ENCODE measurements around the gene PDK2. TPM values are rescaled to one million over a fixed set of nuclear protein-coding genes. Genes with fewer than 3 reads are reported as not detected.

PDK2 gene
- 5.2 TPM for polyA plus RNA-seq (2012; ENCODE audit: missing spikeins)

DNA sequence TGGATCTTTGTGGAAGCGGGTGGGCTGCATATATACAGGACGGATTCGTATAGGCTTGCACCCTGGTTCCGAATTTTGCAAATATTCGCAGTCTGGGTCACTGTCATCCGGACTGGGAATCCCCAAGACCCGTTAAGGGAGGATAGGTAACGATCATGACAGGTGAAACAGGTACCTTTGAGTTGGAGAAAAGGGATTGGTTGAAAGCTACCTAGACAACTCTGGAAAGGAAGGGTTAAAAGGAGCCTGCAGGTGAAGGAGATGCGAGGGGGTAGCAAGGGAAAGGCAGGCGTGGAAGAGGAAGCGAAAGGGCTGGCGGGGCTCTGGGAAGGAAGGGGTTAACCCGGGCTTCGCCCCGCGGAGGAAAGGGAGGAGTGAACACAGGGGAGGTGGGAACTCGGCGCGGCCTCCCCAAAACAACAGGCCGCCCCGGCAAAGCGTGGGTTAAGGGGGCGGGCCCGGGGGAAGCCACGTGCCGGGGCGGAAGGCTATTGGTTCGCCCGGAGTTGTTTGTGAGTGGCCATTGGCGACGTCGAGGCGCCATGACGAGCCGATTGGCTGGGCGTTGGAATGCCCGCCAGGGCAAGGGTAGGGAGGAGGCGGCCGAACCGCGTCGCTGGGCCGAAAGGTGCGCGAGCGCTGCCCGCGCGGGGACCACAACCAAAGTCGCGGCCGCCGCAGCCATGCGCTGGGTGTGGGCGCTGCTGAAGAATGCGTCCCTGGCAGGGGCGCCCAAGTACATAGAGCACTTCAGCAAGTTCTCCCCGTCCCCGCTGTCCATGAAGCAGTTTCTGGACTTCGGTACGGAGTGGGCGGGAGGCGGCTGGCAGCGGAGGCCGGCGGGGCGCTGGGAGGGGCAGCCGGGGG is at the start of gene PDK2:
TSS of gene PDK2 (plus strand) at position 599 of the 867 bp plus-strand sequence. CDS start at position 684, 85 bp downstream.
- no peak for TF ChIP-seq POLR2AphosphoS5 (IDR thresholded peaks at IDR 0.05; ENCODE audit: low read depth, low read length)
- no peak for TF ChIP-seq TAF1 (IDR thresholded peaks at IDR 0.05; ENCODE audit: borderline replicate concordance, low read depth, low read length)
- TF ChIP-seq POLR2A (IDR thresholded peaks at IDR 0.05; ENCODE audit: low read depth, low read length) = no peak
- peak; percentile 98 for DNase-seq (ENCODE audit: insufficient read length)
- peak; percentile 94 for FAIRE-seq

DNA sequence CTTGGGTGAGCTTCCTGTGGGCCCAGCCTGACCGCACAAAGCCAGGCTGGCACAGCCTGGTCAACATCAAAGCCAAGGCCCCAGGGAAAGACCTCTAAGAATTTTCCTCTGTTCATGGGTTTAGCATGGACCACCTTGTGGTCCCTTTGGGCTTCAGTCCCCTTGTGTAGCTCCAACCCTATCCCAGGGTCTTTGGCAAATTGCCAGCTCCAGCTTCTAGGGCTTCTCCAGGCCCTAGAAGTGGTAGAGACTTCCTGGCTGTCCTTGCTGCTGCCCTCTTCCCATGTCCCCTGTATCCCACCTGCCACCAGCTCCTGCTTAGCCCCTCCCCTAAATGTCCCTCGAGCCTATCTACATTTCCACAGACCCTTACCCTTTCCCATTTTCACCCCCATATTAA is 49.0 kb upstream of the PDK2 start:
- DNase-seq (ENCODE audit: insufficient read length) (no peak), FAIRE-seq (no peak)
- TF ChIP-seq POLR2AphosphoS5 (IDR thresholded peaks at IDR 0.05; ENCODE audit: low read depth, low read length) (no peak), TAF1 (IDR thresholded peaks at IDR 0.05; ENCODE audit: borderline replicate concordance, low read depth, low read length) (no peak), POLR2A (IDR thresholded peaks at IDR 0.05; ENCODE audit: low read depth, low read length) (no peak)

DNA sequence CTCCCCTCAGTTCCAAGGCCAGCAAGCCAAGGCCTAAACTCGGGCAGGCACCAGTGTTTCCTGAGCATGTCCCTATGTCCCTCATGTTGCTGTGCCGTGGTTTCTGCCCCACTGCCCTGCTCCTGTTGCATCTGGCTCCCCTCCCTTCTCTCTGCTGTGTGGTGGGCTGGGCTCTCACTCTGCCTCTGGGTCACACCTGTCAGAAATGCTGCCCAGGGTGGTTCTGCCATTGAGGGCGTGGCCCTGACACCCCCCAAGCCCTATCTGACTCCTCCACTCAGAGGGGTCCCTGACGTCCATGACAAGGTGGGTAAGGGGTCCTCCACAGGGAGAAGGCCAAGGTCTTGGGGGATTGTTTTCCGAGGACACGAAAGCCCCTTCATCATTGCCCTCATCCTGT is 48.5 kb upstream of the PDK2 start:
- DNase-seq (ENCODE audit: insufficient read length) (no peak), FAIRE-seq (no peak)
- TF ChIP-seq POLR2A (IDR thresholded peaks at IDR 0.05; ENCODE audit: low read depth, low read length) (no peak), TAF1 (IDR thresholded peaks at IDR 0.05; ENCODE audit: borderline replicate concordance, low read depth, low read length) (no peak), POLR2AphosphoS5 (IDR thresholded peaks at IDR 0.05; ENCODE audit: low read depth, low read length) (no peak)

DNA sequence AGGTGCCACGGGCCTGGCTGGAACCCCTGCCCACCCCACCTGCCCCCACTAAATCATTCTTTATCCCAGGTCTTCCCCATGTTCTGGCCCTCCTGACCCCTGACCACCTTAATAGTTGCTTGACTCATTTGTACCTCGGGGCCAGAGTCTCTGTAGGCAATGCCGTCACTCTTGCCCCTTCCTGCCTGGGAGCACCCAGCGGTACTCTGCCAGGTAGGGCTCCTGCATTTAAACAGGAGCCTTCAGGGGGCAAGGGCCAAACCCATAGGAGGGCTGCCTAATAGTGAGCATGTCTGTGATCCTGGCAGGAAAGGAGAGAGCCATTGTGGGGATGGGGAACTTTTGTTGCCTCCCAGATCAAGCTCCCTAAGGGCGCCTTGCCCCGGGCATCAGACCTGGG is 48.1 kb upstream of the PDK2 start:
- no peak for TF ChIP-seq POLR2A (IDR thresholded peaks at IDR 0.05; ENCODE audit: low read depth, low read length)
- TF ChIP-seq POLR2AphosphoS5 (IDR thresholded peaks at IDR 0.05; ENCODE audit: low read depth, low read length) = no peak
- TF ChIP-seq TAF1 (IDR thresholded peaks at IDR 0.05; ENCODE audit: borderline replicate concordance, low read depth, low read length) = no peak
- FAIRE-seq = no peak
- no peak for DNase-seq (ENCODE audit: insufficient read length)

DNA sequence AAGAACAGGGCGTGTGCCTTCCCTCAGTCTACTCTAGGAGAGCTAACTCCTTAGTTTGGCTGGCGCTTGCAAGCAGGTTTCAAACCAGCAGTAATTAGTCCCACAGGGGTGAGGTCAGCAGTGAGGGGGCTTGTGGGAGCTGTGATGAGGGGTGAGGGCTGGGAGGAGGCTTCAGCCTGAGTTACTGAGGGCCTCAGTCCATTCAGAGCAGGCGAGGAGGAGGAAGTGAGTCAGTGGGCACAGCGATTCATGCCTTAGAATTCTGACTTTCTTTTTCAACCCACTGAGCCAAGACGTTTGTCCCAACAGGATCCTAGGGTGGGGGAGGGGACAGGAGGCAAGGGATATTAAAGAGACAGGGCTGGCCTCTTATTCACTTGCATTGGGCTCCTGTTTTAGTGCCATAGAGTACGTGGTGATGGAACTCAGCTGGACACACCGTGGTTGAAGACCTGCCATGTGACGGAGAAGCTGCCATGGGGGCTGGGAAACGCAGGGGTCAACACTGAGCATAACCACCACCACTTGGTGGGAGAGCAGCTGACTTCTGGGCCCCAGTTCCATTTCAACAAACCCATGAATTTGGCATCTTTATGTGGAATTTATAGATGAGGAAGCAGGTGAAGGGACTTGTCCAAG is 47.5 kb upstream of the PDK2 start:
- FAIRE-seq = peak; percentile 5
- DNase-seq (ENCODE audit: insufficient read length) = no peak
- TF ChIP-seq TAF1 (IDR thresholded peaks at IDR 0.05; ENCODE audit: borderline replicate concordance, low read depth, low read length) (no peak), POLR2AphosphoS5 (IDR thresholded peaks at IDR 0.05; ENCODE audit: low read depth, low read length) (no peak), POLR2A (IDR thresholded peaks at IDR 0.05; ENCODE audit: low read depth, low read length) (no peak)

DNA sequence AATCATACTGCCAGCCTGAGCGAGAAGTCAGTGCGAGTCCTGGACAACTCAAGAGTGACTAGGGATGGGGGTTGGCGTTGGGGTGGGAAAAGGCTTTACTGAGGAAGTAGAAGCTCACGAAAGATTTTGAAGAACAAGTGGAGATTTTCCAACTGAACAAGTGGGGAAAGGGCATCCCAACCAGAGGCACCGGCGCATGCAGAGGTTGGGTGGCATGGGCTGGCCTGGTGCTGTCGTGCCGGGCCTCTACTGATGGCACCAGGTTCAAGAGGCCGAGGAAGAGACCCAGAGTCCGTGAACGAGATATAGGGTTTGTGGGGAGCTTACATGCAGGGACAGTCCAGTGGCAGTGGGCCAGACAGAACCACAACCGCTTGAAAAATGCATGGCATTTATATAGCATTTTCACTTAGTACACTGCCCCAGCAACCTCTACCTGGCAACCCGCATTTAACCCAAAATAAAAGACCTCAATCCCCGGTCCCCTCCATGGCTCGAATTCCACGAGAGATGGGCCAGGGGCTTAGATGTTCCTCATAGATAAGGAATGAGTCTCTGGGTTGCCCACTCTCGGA is 46.9 kb upstream of the PDK2 start:
- DNase-seq (ENCODE audit: insufficient read length) (no peak), FAIRE-seq (no peak)
- TF ChIP-seq POLR2AphosphoS5 (IDR thresholded peaks at IDR 0.05; ENCODE audit: low read depth, low read length) = no peak
- TF ChIP-seq POLR2A (IDR thresholded peaks at IDR 0.05; ENCODE audit: low read depth, low read length) = no peak
- TF ChIP-seq TAF1 (IDR thresholded peaks at IDR 0.05; ENCODE audit: borderline replicate concordance, low read depth, low read length) = no peak

DNA sequence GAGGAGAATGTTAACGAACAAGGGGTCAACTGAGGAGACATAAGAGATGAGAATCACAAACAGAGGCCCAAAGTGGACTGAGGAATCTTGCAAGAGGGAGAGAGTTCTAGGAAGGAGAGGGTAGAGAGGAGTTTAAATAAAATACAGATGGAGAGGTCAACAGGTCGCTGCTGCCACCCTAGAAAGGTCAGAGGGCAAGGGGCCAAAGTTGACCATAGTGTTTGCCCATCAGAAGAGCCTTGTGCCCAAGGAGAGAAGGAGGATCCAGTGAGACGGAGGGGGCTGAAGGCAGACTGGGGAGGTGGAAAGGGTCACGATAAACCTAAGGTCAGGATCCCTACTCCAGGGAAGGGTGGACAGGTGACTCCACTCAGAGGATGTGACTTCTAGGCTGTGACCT is 46.2 kb upstream of the PDK2 start:
- no peak for DNase-seq (ENCODE audit: insufficient read length)
- no peak for FAIRE-seq
- no peak for TF ChIP-seq POLR2AphosphoS5 (IDR thresholded peaks at IDR 0.05; ENCODE audit: low read depth, low read length)

DNA sequence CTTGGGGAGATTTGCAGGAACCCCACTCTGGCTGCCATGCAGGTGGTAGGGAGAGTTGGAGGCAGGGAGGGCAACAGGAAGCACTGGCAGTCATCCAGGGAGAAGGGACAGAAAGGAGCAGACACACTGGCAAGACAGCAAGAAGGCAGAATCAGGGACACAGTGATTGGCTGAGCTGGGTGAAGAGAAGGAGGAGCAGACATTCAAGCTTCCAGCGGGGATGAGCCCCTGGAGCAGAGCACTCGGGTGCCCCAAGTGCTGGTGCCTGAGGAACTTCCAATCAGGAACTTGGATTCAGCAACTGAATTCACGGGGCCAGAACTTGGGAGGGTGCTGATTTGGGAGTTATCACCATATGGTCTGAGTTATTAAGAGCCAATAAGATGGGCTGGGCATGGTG is 45.5 kb upstream of the PDK2 start:
- no peak for TF ChIP-seq POLR2AphosphoS5 (IDR thresholded peaks at IDR 0.05; ENCODE audit: low read depth, low read length)
- no peak for TF ChIP-seq POLR2A (IDR thresholded peaks at IDR 0.05; ENCODE audit: low read depth, low read length)
- no peak for TF ChIP-seq TAF1 (IDR thresholded peaks at IDR 0.05; ENCODE audit: borderline replicate concordance, low read depth, low read length)
- FAIRE-seq = no peak
- DNase-seq (ENCODE audit: insufficient read length) = no peak

DNA sequence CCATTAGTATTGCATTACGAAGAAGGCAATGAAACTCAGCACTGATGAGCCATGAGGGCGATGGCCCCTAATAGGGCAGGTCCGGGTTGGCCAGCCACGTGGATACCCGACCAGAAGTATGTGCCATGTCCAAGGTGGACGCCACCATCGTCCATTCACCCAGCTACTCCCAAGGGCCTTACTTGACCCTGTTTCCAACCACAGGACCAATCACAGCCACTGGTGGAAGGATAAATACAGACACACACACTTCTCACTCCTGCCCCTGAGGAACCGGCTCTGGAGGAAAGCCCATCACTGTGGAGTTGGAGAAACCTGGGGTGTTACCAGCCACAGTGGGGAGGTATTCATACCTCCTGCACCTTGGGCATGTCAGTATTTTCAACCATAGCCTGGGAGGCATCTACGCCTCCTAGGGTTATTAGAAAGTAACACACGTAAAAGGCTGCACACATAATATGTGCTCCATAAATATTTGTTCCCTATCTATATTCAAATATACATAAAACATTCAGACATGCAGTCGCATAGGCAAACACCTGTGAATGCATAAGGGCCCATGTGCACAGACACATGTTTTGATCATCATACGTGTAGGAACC is 44.6 kb upstream of the PDK2 start:
- no peak for TF ChIP-seq POLR2AphosphoS5 (IDR thresholded peaks at IDR 0.05; ENCODE audit: low read depth, low read length)
- no peak for TF ChIP-seq TAF1 (IDR thresholded peaks at IDR 0.05; ENCODE audit: borderline replicate concordance, low read depth, low read length)
- TF ChIP-seq POLR2A (IDR thresholded peaks at IDR 0.05; ENCODE audit: low read depth, low read length) = no peak

DNA sequence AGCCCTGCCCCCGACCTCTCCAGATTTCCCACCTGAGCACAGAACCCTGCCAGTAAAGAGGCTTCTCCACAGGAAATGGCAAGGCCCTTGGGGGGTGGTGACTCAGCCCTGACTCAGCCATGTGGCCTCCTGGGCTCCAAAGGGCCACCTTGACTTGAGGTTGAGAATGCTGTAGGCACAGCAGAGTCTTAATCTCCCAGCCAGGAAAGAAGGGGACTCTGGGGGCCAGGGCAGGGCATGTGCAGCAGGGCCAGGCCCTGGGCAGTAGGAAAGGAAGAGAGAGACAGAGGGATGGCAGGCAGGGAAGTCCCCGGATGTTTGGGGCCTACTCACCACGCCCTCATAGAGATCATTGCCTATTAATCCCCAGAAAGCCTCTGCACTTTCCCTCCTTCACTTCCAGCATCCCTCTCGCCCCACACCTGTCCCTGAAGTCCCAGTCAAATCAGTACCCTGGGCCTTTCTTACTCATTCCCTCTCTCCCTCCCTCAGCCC is 44.0 kb upstream of the PDK2 start:
- FAIRE-seq (no peak), DNase-seq (ENCODE audit: insufficient read length) (no peak)
- TF ChIP-seq POLR2A (IDR thresholded peaks at IDR 0.05; ENCODE audit: low read depth, low read length) = no peak
- no peak for TF ChIP-seq POLR2AphosphoS5 (IDR thresholded peaks at IDR 0.05; ENCODE audit: low read depth, low read length)
- no peak for TF ChIP-seq TAF1 (IDR thresholded peaks at IDR 0.05; ENCODE audit: borderline replicate concordance, low read depth, low read length)

More for the DNA sequence above, 44.6 kb upstream of the PDK2 start:
- DNase-seq (ENCODE audit: insufficient read length) = no peak
- FAIRE-seq = no peak

DNA sequence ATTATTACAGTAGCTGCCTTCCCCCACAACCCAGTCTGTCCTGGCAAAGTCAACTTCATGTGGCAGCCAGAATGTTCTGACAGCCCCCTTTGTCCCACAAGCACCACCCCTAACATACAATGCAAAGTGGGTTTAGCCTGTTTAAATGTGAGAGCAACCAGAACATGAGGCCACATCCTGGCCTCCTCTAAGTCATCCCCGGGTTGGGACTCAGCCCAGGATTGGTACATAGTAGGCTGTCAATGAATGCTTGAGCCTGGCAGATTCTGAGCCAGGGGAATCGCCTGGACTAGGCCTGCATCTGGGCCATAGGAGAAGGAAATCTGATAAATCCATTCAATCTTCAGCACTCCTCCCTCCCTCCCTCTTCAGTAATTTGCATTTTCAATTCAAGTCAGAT is 43.5 kb upstream of the PDK2 start:
- TF ChIP-seq TAF1 (IDR thresholded peaks at IDR 0.05; ENCODE audit: borderline replicate concordance, low read depth, low read length) (no peak), POLR2AphosphoS5 (IDR thresholded peaks at IDR 0.05; ENCODE audit: low read depth, low read length) (no peak), POLR2A (IDR thresholded peaks at IDR 0.05; ENCODE audit: low read depth, low read length) (no peak)
- DNase-seq (ENCODE audit: insufficient read length) = no peak
- no peak for FAIRE-seq
